HG02981 (cell line): ENCODE data around the gene DDX54.
"Not testable (repeated sequence)": the region's sequence is repeated elsewhere in the genome, so short reads cannot be mapped to it uniquely, and the experiment has no call there.

Experiments
- ATAC-seq: cut with Tn5 transposase; IDR thresholded peaks from one replicate; pipeline ENCODE4 v1.9.1; 2021; ENCODE audit warnings: mild to moderate bottlenecking, moderate library complexity; ENCODE audit not compliant: unreplicated experiment

DDX54 gene

GRCh38 chr12:113143959-113144358 is 41.3 kb downstream of the DDX54 start:
- no peak for ATAC-seq

GRCh38 chr12:113142886-113143332 is 42.4 kb downstream of the DDX54 start:
- no peak for ATAC-seq

DNA sequence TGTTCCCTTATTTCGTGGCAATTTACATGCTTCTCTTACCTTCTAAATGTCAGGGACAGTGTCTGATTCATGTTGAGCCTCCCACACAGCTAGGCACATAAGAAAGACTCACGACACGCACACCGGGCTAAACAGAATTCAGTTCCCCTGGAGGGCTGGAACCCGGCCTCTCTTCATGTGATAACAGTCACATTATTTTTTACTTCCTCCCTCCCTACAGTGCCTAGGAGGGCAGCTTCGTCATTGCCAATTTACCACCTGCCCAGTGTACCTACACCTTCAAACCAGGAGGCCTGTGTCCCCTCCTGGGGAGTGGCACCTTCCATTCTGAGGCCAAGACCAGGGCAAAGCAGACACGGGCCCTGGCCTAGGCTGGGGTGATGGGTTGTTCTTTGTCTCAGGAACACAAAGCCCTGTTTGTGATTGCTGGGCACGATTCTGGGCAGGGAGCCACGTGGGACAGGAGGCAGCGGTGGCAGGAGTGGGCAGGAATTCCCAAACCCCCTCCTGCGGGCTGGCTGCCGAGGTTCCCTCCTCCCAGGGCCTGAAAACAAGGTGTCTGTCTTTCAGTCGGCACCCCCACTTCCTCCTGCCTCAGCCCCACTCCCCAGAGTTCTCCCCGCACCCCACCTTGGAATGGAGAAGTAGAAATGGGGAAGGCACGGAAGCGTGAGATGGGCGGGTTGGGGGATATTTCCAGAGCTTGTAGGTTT is 42.9 kb downstream of the DDX54 start:
- ATAC-seq = no peak

DNA sequence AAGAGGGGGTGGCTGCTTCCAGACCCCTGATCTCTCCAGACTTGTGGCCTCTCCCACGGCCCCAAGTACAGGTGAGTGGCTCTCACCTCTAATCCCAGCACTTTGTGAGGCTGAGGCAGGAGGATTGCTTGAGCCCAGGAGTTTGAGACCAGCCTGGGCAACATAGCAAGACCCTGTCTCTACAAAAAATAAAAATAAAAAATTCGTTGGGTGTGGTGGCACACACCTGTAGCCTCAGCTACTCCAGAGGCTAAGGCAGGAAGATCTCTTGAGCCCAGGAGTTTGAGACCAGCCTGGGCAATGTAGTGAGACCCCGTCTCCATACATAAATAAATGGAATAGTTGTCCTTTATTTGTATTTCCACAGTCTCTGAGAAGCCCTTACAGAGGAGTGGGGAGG is 43.6 kb downstream of the DDX54 start:
- ATAC-seq = not testable (repeated sequence)

- no peak for ATAC-seq
Measured at GRCh38 chr12:113140706-113141105, 44.6 kb downstream of the DDX54 start.

GRCh38 chr12:113138826-113139225 is 46.5 kb downstream of the DDX54 start:
- no peak for ATAC-seq

- no peak for ATAC-seq
Measured at GRCh38 chr12:113137861-113138783, 47.2 kb downstream of the DDX54 start.

- ATAC-seq = no peak
Measured at GRCh38 chr12:113136990-113137511, 48.2 kb downstream of the DDX54 start.

- no peak for ATAC-seq
Measured at GRCh38 chr12:113136128-113136989, 48.9 kb downstream of the DDX54 start.

DNA sequence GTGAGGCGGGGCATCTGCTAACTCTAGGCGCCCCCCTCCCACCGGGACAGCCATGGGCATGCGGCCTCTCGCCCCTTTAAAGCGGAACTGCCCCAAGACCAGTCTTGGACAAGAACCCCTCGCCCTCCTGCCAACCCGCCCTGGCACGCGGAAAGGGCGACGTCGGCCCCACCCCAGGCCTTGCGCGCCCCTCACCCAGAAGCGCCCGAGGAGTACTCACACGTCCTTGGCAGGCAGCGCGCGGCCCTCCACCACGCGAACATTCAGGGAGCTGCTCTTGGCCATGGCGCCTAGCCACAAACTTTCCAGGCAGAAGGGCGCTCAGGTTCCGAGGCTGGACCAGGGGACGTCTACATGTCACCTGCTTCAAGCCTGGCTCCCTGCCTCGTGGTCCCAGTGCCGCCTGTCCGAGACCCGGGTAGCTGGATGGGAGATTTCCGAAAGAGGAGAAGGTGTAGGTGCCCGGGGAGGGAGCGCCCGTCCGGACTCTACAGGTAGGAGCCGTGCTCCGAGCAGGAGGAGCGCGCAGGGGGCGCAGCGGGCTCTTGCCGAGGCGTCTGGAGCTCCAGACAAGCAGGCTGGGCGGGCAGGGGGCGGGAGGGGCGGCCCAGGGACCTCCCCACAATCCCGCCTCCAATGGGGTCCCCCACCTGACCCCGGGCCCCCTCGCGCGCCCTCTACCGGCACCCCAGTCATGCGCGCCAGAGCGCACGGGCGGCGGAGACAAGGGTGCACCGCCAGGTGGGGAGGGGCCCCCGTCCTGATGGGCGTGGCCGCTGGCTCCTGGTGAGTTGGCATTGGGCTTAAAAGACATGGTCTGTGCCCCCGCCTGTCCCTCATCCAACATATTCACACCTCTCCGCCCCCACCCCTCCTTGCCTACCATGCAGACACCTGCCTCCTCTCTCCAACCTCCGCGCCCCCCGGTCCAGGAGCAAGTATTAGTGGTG is 49.8 kb downstream of the DDX54 start, which contains the start of gene RASAL1:
RASAL1 (minus strand) TSS at position 584 of the 950 bp plus-strand sequence; CDS start at position 285, 299 bp downstream.
- ATAC-seq = no peak

DNA sequence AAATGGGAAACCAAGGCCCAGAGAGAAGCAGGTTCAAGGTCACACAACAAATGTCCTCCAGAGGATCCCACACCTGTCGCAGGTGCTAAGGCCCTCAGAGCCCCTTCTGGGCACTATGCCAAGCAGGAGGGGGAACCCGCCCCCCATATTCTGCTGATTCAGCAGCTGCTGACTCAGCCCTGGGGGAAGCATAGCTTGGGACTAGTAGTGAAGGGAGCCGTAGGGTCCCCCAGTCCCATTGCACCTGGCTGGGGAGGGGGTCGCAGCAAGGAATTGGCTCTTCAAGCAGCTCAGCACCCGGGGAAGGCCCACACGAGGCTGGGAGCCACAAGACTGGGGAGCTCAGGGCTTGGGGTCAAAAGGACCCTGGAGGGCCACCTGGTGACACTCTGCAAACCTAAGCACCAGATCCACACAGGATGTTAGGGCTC is 50.7 kb downstream of the DDX54 start:
- ATAC-seq = no peak

GRCh38 chr12:113134071-113134470 is 51.2 kb downstream of the DDX54 start:
- ATAC-seq = no peak

GRCh38 chr12:113133666-113134065 is 51.6 kb downstream of the DDX54 start:
- no peak for ATAC-seq

GRCh38 chr12:113133036-113133435 is 52.2 kb downstream of the DDX54 start:
- ATAC-seq = no peak

DNA sequence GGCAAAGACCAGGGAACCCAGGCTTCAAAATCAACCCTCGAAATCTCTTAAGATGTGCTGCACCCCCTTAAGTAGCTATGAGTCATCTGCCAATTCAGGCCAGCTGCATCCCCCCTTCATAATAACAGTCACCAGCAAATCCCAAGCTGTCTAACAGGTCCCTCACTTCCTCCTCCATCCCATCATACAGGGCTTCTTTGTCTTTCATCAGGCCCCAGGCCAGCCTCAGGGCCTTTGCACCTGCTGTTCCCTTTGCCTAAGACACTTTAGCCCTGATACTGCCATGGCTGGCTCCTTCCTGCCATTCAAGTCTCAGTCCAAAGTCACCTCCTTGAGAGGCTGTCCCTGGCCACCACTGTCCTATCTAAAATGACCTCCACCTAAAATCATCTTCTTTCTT is 53.7 kb downstream of the DDX54 start:
- ATAC-seq = no peak

DNA sequence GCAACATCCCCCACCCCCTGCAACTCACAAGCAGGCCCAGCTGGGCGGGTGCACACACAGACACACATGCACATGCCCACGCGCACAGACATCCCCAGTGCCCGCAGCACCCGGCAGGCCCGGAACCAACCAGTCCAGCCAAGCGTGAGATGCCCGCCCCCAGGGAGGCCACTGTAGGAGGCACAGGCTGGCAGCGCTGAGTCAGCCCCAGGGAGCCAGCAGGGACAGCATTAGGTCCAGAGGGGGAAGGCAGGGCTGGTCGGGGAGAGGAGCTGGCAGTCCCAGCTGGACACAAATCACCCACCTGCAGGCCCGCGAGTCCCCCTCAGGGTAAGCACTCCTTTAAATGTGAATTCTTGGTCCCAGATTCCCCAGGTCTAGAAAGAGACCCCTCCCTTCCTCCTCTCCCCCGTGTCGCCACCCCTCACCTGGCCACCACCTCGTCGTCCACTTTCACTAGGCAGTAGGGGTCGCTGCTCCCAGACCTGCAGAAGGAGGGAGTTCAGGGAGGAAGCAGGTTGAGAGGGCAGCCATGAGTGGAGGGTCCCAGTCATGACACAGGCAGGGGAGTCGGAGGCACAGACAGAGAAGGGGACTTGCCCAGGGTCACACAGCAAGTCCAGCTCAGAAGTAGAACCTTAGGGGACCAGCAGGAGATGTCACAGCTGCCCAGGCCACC is 54.7 kb downstream of the DDX54 start:
- no peak for ATAC-seq

GRCh38 chr12:113129664-113130456 is 55.4 kb downstream of the DDX54 start:
- ATAC-seq = no peak
